ENCODE measurements around the gene ITPR1. TPM values are rescaled to one million over a fixed set of nuclear protein-coding genes. Genes with fewer than 3 reads are reported as not detected.

The ITPR1 gene
- total and polyA plus RNA-seq, 2 experiments from 2014 or later, result 1.4 to 2.5 TPM

GRCh38 chr3:4765212-4765611 lies 272.1 kb downstream of the ITPR1 start:
- Histone ChIP-seq H3K9me3 (ENCODE audit: low read depth) (no peaks in the 10 kb centered on the region), H3K4me1 (ENCODE audit: insufficient read depth) (no peaks in the 10 kb centered on the region), H3K9me2 (ENCODE audit: insufficient read depth) (no peaks in the 10 kb centered on the region), H3K27ac (no peak overlapping the region), H3K36me3 (ENCODE audit: low read depth) (no peaks in the 10 kb centered on the region), H3K4me3 (no peak overlapping the region), H4K20me1 (ENCODE audit: insufficient read depth) (no peaks in the 10 kb centered on the region), H3K4me2 (ENCODE audit: unreplicated experiment) (no peak overlapping the region), H3K9ac (no peak overlapping the region), H2AFZ (no peak overlapping the region), H3K79me2 (ENCODE audit: insufficient read depth) (no peaks in the 10 kb centered on the region), H3K27me3 (replicated peaks; ENCODE audit: insufficient read depth) (no peaks in the 10 kb centered on the region), H3F3A (ENCODE audit: insufficient read depth) (no peaks in the 10 kb centered on the region)
- DNase-seq, result peak; percentile 28
- in situ Hi-C loops (cut with MboI), result no loop called here
- WGBS, 2 experiments (ENCODE audit: low coverage in 1 of 2, low lambda C conversion rate in 2 of 2, missing lambda C conversion rate in 2 of 2), result 72 to 84% methylated on average over 3 of the region's 3 CpGs
- TF ChIP-seq EZH2phosphoT487 (IDR thresholded peaks at IDR 0.05; ENCODE audit: insufficient read depth, low read depth) (no peak), EZH2 (IDR thresholded peaks at IDR 0.05; ENCODE audit: insufficient read depth, poor library complexity, severe bottlenecking) (no peak)

GRCh38 chr3:4766263-4766662 lies 273.1 kb downstream of the ITPR1 start:
- DNase-seq, result no peak
- H3K4me3 ChIP-seq, result no peak overlapping the region
- no peaks in the 10 kb centered on the region for H3F3A ChIP-seq (ENCODE audit: insufficient read depth)
- H3K27ac ChIP-seq, result no peak overlapping the region
- H2AFZ ChIP-seq, result no peak overlapping the region
- H4K20me1 ChIP-seq (ENCODE audit: insufficient read depth), result no peaks in the 10 kb centered on the region
- no peak overlapping the region for H3K4me2 ChIP-seq (ENCODE audit: unreplicated experiment)
- in situ Hi-C loops (cut with MboI), result no loop called here
- no peaks in the 10 kb centered on the region for H3K9me2 ChIP-seq (ENCODE audit: insufficient read depth)
- no peaks in the 10 kb centered on the region for H3K79me2 ChIP-seq (ENCODE audit: insufficient read depth)
- H3K36me3 ChIP-seq (ENCODE audit: low read depth), result no peaks in the 10 kb centered on the region
- WGBS, 2 experiments (ENCODE audit: low coverage in 1 of 2, low lambda C conversion rate in 2 of 2, missing lambda C conversion rate in 2 of 2), result 69 to 75% methylated on average over 4 of the region's 4 CpGs
- H3K27me3 ChIP-seq (replicated peaks; ENCODE audit: insufficient read depth), result no peaks in the 10 kb centered on the region
- H3K9me3 ChIP-seq (ENCODE audit: low read depth), result no peaks in the 10 kb centered on the region
- TF ChIP-seq EZH2 (IDR thresholded peaks at IDR 0.05; ENCODE audit: insufficient read depth, poor library complexity, severe bottlenecking) (no peak), EZH2phosphoT487 (IDR thresholded peaks at IDR 0.05; ENCODE audit: insufficient read depth, low read depth) (no peak)
- no peaks in the 10 kb centered on the region for H3K4me1 ChIP-seq (ENCODE audit: insufficient read depth)
- H3K9ac ChIP-seq, result no peak overlapping the region

GRCh38 chr3:4766716-4767499 lies 273.8 kb downstream of the ITPR1 start:
- H3K4me3 ChIP-seq, result no peak overlapping the region
- H3K9ac ChIP-seq, result no peak overlapping the region
- H3K27me3 ChIP-seq (replicated peaks; ENCODE audit: insufficient read depth), result no peaks in the 10 kb centered on the region
- no peak overlapping the region for H2AFZ ChIP-seq
- no peaks in the 10 kb centered on the region for H3F3A ChIP-seq (ENCODE audit: insufficient read depth)
- no peak overlapping the region for H3K4me2 ChIP-seq (ENCODE audit: unreplicated experiment)
- H3K4me1 ChIP-seq (ENCODE audit: insufficient read depth), result peaks cover 4% of the 10 kb centered on the region
- WGBS, 2 experiments (ENCODE audit: low coverage in 1 of 2, low lambda C conversion rate in 2 of 2, missing lambda C conversion rate in 2 of 2), result 39 to 40% methylated on average over 6 of the region's 6 CpGs
- no peak overlapping the region for H3K27ac ChIP-seq
- H3K9me2 ChIP-seq (ENCODE audit: insufficient read depth), result no peaks in the 10 kb centered on the region
- in situ Hi-C loops (cut with MboI), result no loop called here
- H3K9me3 ChIP-seq (ENCODE audit: low read depth), result no peaks in the 10 kb centered on the region
- no peaks in the 10 kb centered on the region for H3K79me2 ChIP-seq (ENCODE audit: insufficient read depth)
- TF ChIP-seq EZH2 (IDR thresholded peaks at IDR 0.05; ENCODE audit: insufficient read depth, poor library complexity, severe bottlenecking), result no peak
- no peak for TF ChIP-seq EZH2phosphoT487 (IDR thresholded peaks at IDR 0.05; ENCODE audit: insufficient read depth, low read depth)
- no peaks in the 10 kb centered on the region for H3K36me3 ChIP-seq (ENCODE audit: low read depth)
- DNase-seq, result no peak
- no peaks in the 10 kb centered on the region for H4K20me1 ChIP-seq (ENCODE audit: insufficient read depth)

- TF ChIP-seq EZH2phosphoT487 (IDR thresholded peaks at IDR 0.05; ENCODE audit: insufficient read depth, low read depth) (no peak), EZH2 (IDR thresholded peaks at IDR 0.05; ENCODE audit: insufficient read depth, poor library complexity, severe bottlenecking) (no peak)
These were observed 274.9 kb downstream of the ITPR1 start for GRCh38 chr3:4768021-4768420.

More at GRCh38 chr3:4768021-4768420, 274.9 kb downstream of the ITPR1 start:
- DNase-seq, result no peak
- Histone ChIP-seq H2AFZ (no peak overlapping the region), H4K20me1 (ENCODE audit: insufficient read depth) (no peaks in the 10 kb centered on the region), H3K9ac (no peak overlapping the region), H3K27me3 (replicated peaks; ENCODE audit: insufficient read depth) (no peaks in the 10 kb centered on the region), H3K36me3 (ENCODE audit: low read depth) (no peaks in the 10 kb centered on the region), H3K27ac (no peak overlapping the region), H3K79me2 (ENCODE audit: insufficient read depth) (no peaks in the 10 kb centered on the region), H3K4me2 (ENCODE audit: unreplicated experiment) (no peak overlapping the region), H3K4me1 (ENCODE audit: insufficient read depth) (peaks cover 12% of the 10 kb centered on the region), H3K4me3 (no peak overlapping the region), H3K9me3 (ENCODE audit: low read depth) (no peaks in the 10 kb centered on the region), H3K9me2 (ENCODE audit: insufficient read depth) (no peaks in the 10 kb centered on the region), H3F3A (ENCODE audit: insufficient read depth) (no peaks in the 10 kb centered on the region)
- in situ Hi-C loops (cut with MboI), result no loop called here
- 73 to 81% methylated on average over 5 of the region's 5 CpGs for WGBS, 2 experiments (ENCODE audit: low coverage in 1 of 2, low lambda C conversion rate in 2 of 2, missing lambda C conversion rate in 2 of 2)
